Endodermal cell (in vitro differentiated cells): Measurements from ENCODE around the gene OR51E1. TPM values are rescaled to one million over a fixed set of nuclear protein-coding genes. Genes with fewer than 3 reads are reported as not detected.
A peak's percentile ranks its signal among the peaks of the same experiment; 100 is the strongest.

ENCODE experiments used
- DNase-seq: peaks from one replicate; pipeline ENCODE4 v3.0.0-alpha.2; 2017
- H3K27ac ChIP-seq: 2 replicates; pipeline ENCODE4 v1.5.1; 2013; ENCODE audit warnings: mild to moderate bottlenecking, low read depth, low read length, moderate library complexity
- H3K27me3 ChIP-seq: 2 replicates; pipeline ENCODE4 v1.6.1; 2013; ENCODE audit warnings: mild to moderate bottlenecking, low read length, moderate library complexity; ENCODE audit not compliant: insufficient read depth, control insufficient read depth, poor library complexity, severe bottlenecking
- H3K36me3 ChIP-seq: 2 replicates; pipeline ENCODE4 v1.7.0; 2013; ENCODE audit warnings: mild to moderate bottlenecking, low read length, moderate library complexity; ENCODE audit not compliant: control insufficient read depth, insufficient read depth
- H3K4me1 ChIP-seq: one replicate; pipeline ENCODE4 v1.7.0; 2013; ENCODE audit warnings: low read length; ENCODE audit not compliant: control insufficient read depth, insufficient read depth
- H3K4me3 ChIP-seq: 2 replicates; pipeline ENCODE4 v1.5.1; 2013; ENCODE audit warnings: mild to moderate bottlenecking, low read length, moderate library complexity
- H3K9ac ChIP-seq: 2 replicates; pipeline ENCODE4 v1.6.1; 2013; ENCODE audit warnings: mild to moderate bottlenecking, low read length, moderate library complexity; ENCODE audit not compliant: poor library complexity, severe bottlenecking; ENCODE audit errors: extremely low read depth
- H3K9me3 ChIP-seq: 2 replicates; pipeline ENCODE4 v1.6.1; 2013; ENCODE audit warnings: mild to moderate bottlenecking, low read length, moderate library complexity; ENCODE audit not compliant: control insufficient read depth
- H3K27ac Mint-ChIP-seq: 2 replicates; pipeline ENCODE4 v1.8.0; 2020; ENCODE audit warnings: mixed read lengths
- H3K27me3 Mint-ChIP-seq: 2 replicates; pipeline ENCODE4 v1.8.0; 2021; ENCODE audit warnings: mild to moderate bottlenecking, mixed read lengths; ENCODE audit not compliant: insufficient read depth
- H3K36me3 Mint-ChIP-seq: 2 replicates; pipeline ENCODE4 v1.8.0; 2020; ENCODE audit warnings: low read depth, mixed read lengths
- H3K4me1 Mint-ChIP-seq: 2 replicates; pipeline ENCODE4 v1.8.0; 2020; ENCODE audit warnings: mixed read lengths
- H3K4me3 Mint-ChIP-seq: 2 replicates; pipeline ENCODE4 v1.8.0; 2020; ENCODE audit warnings: mild to moderate bottlenecking, moderate library complexity, mixed read lengths
- H3K9me3 Mint-ChIP-seq: 2 replicates; pipeline ENCODE4 v1.8.0; 2020; ENCODE audit warnings: mild to moderate bottlenecking, mixed read lengths
- CTCF ChIP-seq: fragments of 200-600 bp; sonication (generic); conservative IDR thresholded peaks from 2 replicates; pipeline ENCODE4 v1.5.0; 2021; ENCODE audit warnings: antibody characterized with exemption, mild to moderate bottlenecking
- WGBS, 2 experiments: methylation state at CpG; one replicate each; pipeline versions ENCODE4 v1.1.5 to v1.1.7; 2013; ENCODE audit warnings: missing lambda C conversion rate in 2 of 2, mixed read lengths in 1 of 2; ENCODE audit not compliant: insufficient coverage in 1 of 2, insufficient read length in 1 of 2; 5-methylcytosine and 5-hydroxymethylcytosine counted together
- total RNA-seq, 2 donors: library from RNA; stranded (reverse); fragmentation: NEBNext Ultra II Directional in 1 of 2; extraction: Animal tissue kit (Norgen Biotek cat#: 25700) in 1 of 2; gene quantifications; 2 replicates in 1 of 2; 3 replicates in 1 of 2; pipeline ENCODE4 v1.2.1, GENCODE V29; 2021

OR51E1 gene
- total RNA-seq, 2 donors from 2014 or later = not detected

GRCh38 chr11:4607096-4607495 is 36.7 kb upstream of the OR51E1 start:
- Histone ChIP-seq H3K27me3 (peaks cover 6% of the 10 kb centered on the region), H3K9me3 (no peaks in the 10 kb centered on the region), H3K4me1 (no peaks in the 10 kb centered on the region), H3K9ac (peak overlapping the region; percentile 52), H3K36me3 (peaks cover 9% of the 10 kb centered on the region), H3K27ac (no peak overlapping the region), H3K4me3 (peak overlapping the region; percentile 82)
- no peak overlapping the region for H3K27ac Mint-ChIP-seq
- peaks cover 7% of the 10 kb centered on the region for H3K9me3 Mint-ChIP-seq
- TF ChIP-seq CTCF = no peak
- no peak for DNase-seq
- H3K36me3 Mint-ChIP-seq = peaks cover 16% of the 10 kb centered on the region
- H3K4me3 Mint-ChIP-seq = peak overlapping the region; percentile 85
- WGBS, 2 experiments = 74 to 84% methylated on average over 3 to 6 of the region's 6 CpGs
- peaks cover 12% of the 10 kb centered on the region for H3K27me3 Mint-ChIP-seq
- peaks cover 15% of the 10 kb centered on the region for H3K4me1 Mint-ChIP-seq

DNA sequence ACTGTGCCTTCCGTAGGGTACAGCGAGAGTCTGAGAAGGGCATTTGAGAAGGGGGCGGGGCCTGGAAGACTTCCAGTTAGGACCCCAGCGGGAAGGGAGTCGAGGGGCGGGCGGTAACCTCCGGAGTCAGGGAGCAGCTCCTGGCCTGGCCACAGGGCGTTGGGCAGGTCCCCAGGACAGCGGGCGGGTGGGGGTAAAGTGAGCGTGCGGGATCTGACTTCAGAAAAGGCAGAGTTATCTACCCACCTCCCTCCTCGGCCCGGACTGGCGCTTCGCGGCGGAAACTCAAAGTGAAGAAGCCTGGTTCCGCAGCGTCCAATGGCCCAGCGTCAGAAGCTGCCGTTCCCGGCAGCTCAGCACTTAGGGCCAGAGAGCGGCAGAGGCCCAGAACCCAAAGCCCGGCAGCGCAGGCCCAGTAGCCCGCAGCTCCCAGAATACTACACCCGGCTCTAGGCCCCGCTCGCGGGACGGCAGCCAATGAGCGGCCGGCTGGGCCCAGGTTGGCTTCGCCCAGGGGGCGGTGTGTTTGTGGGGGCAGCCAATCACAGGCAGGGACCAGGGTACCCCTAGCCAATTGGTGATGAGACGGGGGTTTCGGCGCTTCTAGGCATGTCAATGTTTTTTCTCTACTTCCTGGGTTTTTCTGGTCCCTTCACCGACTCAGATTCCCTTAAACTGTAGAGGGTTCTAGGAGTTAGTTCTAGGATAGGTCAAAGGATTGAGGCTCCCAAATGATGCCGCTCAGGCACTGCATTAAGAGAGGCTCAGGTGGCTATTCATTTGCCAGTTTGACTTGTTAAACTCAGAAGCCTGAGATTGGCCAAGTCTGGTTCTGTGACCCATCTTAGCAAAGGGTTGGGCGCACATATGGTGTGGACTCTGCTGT is 35.8 kb upstream of the OR51E1 start, which contains the start of gene TRIM68:
TSS of gene TRIM68 (minus strand) at position 451 of the 886 bp plus-strand sequence. CDS start 2,727 bp downstream, outside the sequence.
- TF ChIP-seq CTCF = peak; percentile 35
- 6 to 38% methylated on average over 5 to 43 of the region's 43 CpGs for WGBS, 2 experiments
- peaks cover 18% of the 10 kb centered on the region for H3K27me3 Mint-ChIP-seq

GRCh38 chr11:4610258-4610935 is 33.4 kb upstream of the OR51E1 start:
- Histone ChIP-seq H3K4me1 (no peaks in the 10 kb centered on the region), H3K36me3 (no peaks in the 10 kb centered on the region), H3K9me3 (no peaks in the 10 kb centered on the region), H3K9ac (no peak overlapping the region), H3K4me3 (no peak overlapping the region), H3K27ac (no peak overlapping the region), H3K27me3 (peaks cover 28% of the 10 kb centered on the region)
- H3K4me3 Mint-ChIP-seq = no peak overlapping the region
- no peak for TF ChIP-seq CTCF
- no peak overlapping the region for H3K27ac Mint-ChIP-seq
- H3K27me3 Mint-ChIP-seq = peaks cover 22% of the 10 kb centered on the region
- H3K9me3 Mint-ChIP-seq = peaks cover 7% of the 10 kb centered on the region
- H3K4me1 Mint-ChIP-seq = peaks cover 15% of the 10 kb centered on the region
- no peak for DNase-seq
- WGBS, 2 experiments = 70 to 75% methylated on average over 2 to 3 of the region's 3 CpGs
- no peaks in the 10 kb centered on the region for H3K36me3 Mint-ChIP-seq

More for the DNA sequence above, 35.8 kb upstream of the OR51E1 start, which contains the start of gene TRIM68:
- Mint-ChIP-seq H3K4me1 (peaks cover 15% of the 10 kb centered on the region), H3K36me3 (peaks cover 11% of the 10 kb centered on the region), H3K4me3 (peak within 1 kb of the TSS; percentile 85), H3K9me3 (peaks cover 7% of the 10 kb centered on the region), H3K27ac (peak within 1 kb of the TSS; percentile 94)
- Histone ChIP-seq H3K27ac (peak within 1 kb of the TSS; percentile 76), H3K27me3 (peaks cover 6% of the 10 kb centered on the region), H3K9ac (peak within 1 kb of the TSS; percentile 52), H3K4me3 (peak within 1 kb of the TSS; percentile 82), H3K36me3 (peaks cover 9% of the 10 kb centered on the region), H3K4me1 (no peaks in the 10 kb centered on the region), H3K9me3 (no peaks in the 10 kb centered on the region)
- DNase-seq = peak; percentile 98
